Measurements from ENCODE around the gene DPF1.
"Not testable (repeated sequence)": the region's sequence is repeated elsewhere in the genome, so short reads cannot be mapped to it uniquely, and the experiment has no call there.

Gene DPF1

DNA sequence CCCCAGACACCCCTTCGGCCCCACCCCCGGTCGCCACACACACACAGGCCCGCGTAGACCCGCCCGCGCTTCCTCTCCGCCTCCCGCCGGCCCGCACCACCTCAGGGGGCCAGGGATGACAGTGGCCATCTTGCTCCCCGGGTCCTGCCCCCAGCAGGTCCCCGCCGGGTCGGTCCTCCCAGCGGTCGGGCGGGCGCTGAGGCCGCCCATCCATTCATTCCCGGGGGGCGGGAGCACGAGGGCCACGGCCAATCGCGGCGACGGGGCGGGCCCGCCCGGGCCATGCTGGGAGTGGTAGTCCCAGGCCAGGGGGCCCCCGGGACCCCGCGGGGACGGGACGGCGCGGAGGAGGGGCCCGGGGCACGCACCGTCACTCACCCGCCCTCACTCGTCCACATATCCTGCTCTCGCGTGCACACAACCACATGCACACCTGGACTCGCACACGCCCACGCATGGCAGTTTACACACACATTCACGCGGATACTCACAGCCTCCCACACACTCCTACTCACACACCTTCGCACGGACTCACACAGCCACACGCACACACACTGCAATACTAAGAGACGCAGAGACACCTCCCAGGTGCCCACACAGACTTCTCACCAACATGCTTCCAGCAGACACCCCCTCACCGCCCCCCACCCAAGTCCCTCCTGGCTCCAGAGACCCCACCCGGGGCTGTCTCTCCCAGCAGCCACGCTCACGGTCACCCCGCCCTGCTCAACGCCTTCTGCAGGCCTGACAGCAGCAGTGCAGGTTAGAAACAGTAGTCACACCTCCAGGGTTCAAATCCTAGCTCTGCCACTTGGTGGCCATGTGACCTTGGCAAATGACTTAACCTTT, at the start of gene DPF1:
Gene DPF1, minus strand, starts transcription at position 209 of the 849 bp plus-strand sequence. Its CDS starts 80 bp downstream, at position 129.
- DNase-seq, result peak; percentile 51

DNA sequence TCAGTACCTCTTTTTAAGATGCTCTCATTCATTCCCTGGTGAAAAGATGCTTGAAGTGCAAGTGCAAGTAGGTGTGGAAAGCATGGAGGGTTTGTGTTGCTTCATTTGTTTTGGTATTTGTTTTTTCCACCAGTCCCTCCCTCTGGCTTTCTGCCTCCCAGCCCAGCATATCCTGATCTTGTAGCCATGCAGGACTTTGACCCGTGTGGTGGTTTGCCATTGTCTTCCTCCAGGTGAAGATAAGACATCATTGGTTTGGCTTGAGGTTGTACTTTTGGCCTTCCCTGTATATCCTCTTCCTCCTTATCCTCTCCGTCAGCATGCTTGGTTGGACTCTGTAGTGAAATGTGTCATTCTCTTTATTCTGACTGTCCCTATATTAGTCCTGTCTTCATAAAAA, 49.5 kb upstream of the DPF1 start:
- DNase-seq, result no peak

DNA sequence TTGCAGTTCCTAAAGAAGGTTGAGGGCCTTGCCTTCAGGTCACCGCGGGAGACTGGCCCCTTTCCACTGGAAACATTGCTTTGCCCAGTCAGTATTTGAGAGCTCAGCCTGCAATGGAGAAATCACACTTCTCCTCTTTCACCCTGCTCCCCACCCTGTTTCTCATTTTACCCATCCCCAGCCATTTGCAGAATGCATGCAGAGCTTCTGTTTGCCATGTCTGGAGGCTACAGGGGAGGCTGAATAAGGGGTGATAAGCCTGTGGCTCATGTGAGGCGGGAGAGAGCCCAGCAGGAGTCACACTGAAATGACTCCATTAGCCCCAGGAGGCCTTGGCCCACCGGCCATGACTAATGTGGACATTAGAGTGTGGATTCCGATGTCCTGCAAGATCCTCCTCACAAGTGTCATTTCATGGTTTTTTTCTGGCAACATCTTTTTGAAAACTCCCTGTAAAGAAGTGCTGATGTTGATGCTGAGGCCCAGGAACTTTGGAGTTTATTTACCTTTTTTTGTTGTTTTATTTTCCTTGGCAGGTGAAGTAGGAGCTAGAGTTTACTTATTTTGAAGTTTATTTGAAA, 46.7 kb upstream of the DPF1 start:
- no peak for DNase-seq

DNA sequence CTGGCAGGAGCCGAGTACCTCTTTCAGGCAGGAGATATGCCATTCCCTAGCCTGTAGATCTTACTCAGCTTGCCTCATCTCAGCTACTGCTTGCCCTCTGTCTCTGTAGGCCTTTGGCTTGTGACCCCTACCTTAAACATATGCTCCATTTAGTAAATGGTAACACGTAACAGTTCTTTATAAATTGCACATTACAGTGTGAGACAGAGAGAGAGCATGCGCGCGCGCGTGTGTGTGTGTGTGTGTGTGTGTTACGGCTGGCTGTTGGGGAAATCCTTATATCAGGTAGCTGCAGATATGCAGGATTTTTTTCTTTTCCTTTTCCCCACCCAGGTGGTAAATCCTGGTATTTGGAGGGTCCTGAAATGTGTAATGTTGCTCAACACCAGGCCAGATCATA, 44.5 kb upstream of the DPF1 start:
- DNase-seq, result no peak

DNA sequence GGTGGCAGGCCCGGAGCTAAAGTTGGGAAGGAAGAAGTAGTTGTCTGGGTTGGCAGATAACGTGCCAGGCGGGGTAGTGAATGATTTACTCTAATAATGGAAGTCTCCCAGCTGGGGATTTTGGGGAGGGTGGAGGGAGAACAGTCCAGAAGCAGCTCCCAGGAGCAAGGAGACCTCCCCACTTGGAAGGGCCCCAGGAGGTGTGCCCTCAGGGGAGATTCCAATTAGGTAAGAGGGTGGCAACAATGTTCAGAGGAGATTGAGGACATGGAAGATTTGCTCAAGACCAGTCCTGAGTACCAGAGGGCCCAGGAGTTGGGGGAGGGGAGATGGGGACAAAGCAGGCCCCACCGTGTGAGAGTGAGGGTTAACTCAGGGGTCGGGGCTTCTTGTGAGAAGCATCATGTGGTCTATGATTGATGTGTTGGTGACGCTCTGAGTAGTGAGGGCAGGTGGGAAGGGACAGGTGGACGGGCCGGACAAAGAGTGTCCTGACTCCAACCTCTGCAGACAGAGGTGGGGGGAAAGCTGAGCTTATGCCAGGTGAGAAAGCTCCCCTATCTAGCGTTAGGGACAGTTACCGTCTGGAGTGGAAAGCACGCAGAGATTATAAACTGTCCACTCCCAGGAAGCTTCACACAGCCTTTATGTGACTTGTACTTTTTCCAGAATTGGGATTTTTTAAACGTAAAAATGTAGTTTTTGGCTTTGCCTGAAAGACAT, 43.9 kb upstream of the DPF1 start:
- DNase-seq, result no peak

DNA sequence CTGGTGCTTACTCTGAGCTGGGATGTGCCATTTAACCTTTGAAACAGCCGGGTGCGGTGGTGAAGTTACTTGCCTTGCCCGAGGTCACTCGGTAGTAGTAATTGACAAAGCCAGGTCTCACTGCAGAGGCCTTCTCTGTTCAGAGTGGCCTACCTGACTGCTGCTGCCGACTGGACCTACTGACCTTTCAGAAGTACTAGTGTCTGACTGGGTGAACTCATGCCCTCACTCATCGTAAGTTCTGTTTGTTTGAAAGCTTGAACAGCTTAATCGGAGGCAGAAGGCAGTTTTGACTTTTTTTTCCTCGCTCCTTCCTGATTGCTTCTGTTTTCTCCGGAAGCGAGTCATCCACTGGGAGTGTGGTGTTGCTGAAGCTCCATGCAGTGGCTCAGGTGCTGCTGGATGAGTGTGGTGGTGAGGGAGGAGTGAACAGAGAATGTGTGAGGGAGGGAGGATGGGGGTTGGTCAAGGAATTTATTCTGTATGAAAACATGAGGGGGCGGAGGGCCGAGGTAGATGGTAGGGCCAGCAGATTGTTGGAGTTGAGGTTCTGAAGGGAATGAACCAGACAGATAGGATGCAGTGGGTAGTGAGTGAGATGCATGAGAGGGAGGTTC, 43.1 kb upstream of the DPF1 start:
- peak; percentile 17 for DNase-seq

DNA sequence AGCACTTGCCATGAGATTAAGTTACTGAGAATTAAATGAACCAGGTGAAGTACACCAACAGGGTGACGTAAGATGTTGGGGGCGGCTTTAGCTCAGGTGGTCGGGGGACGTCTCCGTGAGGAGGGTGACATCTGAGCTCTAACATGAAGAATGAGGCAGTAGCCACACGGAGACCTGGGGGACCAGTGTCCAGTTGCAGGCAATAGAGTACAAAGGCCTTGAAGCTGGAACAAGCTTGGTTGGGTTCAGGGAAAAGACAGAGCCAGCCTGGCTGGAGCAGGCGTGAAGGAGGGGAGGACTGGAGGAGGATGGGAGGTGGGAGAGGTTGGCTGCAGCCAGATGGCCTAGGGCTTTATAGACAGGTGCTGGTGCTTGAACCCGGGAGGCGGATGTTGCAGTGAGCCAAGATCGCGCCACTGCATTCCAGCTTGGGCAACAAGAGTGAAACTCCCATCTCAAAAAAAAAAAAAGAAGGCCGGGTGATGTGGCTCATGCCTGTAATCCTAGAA, 42.0 kb upstream of the DPF1 start:
- peak; percentile 62 for DNase-seq

DNA sequence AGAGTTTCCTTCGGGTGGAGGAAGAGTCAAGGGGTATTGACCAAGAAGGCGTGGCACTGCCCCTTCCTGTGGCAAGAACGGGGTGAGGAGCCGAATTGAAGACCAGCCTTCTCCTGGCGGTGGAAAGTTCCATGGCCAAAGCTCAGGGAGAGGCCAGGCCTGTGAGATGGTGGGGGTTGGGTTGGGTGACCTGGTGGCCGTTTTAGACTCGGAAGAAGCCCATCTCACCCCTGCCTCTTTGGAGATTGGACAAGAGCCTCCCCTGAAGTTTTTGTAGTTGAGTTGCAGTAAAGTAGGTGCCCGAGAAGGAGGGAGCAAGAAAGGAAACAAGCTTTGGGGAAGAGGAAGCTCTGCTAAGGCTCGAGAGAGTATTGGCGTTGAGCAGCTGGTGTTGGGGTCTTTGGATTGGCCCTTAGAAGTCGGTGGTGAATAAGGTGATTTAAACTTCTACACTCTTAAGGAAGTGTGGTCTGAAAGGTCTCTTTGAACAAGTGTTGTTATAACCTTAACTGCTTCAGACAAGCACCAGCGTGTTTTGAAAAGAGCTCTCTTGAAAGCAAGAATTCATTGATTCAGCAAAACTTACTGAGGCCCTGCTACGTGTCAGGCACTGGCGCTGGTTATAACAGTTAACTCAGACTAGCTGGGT, 41.3 kb upstream of the DPF1 start:
- no peak for DNase-seq

DNA sequence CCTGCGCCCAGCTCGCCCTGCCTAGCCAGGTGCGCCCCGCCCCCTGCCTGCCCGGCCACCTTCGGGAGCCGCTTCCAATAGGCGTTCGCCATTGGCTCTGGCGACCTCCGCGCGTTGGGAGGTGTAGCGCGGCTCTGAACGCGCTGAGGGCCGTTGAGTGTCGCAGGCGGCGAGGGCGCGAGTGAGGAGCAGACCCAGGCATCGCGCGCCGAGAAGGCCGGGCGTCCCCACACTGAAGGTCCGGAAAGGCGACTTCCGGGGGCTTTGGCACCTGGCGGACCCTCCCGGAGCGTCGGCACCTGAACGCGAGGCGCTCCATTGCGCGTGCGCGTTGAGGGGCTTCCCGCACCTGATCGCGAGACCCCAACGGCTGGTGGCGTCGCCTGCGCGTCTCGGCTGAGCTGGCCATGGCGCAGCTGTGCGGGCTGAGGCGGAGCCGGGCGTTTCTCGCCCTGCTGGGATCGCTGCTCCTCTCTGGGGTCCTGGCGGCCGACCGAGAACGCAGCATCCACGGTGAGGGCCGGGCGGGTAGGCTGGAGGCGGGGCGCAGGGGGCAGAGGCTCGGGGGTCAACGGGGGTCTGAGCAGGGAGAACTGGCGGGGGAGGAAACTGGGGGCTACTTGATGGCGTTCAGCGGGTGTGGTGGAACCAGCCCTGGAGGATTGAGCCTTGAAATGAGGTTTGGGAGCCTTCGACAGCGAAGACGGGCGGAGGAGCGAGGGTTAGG, 40.6 kb upstream of the DPF1 start, which contains the start of gene SPINT2:
Gene SPINT2, plus strand, starts transcription at position 88 of the 727 bp plus-strand sequence. Its CDS starts 320 bp downstream, at position 408.
- no peak for DNase-seq

DNA sequence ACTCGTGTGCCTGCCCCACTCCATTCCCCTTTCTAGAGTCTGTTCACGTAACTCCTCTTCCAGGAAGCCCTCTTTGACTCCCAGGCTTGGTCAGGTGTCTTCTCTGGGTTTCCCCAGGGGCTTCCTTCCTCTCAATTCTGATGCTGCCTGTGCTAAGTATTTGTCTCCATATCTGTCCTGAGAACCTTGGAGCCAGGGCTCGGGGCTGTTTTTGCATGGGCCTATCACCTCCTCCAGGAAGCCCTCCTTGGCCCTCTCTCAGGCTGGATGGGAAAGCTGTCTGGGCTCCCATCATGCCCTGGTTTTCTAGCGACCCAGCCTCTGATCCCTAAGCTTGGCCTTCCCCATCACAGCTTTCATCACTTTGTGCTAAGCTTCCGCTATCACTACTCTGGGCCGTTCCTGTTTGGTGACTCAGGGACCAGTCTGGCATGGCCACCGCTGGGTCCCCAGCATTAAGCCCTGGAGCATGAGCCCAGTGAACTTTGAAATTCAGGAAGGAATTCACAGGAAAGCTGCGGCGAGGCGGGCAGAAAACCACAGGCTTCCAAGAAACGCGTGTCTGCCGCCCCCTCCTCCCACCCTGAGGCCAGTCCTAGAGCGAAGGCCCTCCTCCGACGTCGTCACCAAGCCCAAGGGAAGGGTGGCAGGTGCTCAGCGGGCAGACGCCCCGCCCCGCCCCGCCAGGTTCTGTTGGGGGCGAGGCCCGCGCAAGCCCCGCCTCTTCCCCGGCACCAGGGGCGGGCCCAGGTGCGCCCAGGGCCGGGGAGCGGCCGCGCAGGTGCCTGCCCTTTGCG, 39.9 kb upstream of the DPF1 start:
- peak; percentile 93 for DNase-seq

DNA sequence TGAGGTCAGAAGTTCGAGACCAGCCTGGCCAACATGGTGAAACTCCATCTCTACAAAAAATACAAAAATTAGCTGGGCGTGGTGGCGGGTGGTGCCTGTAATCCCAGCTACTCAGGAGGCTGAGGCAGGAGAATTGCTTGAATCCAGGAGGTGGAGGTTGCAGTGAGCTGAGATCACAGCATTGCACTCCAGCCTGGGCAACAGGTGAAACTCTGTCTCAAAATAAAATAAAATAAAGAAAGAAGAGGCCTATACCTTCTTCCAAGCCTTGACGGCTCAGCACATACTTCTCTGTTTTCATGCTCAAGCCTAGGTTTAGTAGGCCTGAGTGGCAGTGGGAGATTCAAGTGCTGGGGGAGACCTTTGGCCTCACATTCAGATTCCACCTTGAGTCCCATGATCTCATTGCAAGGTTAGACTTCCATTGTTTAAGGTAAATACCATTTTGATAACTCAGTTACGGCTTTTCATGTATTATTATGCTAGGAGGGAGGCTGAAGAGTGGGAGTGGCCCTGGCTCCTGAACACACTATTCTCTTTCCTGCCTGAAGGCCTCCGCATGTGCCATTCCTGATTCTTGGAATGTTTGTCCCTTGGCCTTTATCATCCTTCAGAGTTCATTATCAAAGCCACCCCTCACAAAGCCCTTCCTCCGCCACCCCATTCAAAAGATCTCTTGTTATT, 38.7 kb upstream of the DPF1 start:
- peak; percentile 13 for DNase-seq

DNA sequence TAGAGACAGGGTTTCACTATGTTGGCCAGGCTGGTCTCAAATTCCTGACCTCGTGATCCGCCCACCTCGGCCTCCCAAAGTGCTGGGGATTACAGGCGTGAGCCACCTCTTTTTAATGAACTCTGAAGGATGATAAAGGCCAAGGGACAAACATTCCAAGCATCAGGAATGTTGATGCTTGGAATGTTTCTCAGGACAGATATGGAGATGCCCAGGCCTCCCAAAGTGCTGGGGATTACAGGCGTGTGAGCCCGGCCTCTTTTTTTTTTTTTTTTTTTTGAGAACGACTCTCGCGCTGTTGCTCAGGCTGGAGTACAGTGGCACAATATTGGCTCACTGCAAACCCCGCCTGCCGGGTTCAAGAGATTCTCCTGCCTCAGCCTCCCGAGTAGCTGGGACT, 37.9 kb upstream of the DPF1 start:
- not testable (repeated sequence) for DNase-seq

DNA sequence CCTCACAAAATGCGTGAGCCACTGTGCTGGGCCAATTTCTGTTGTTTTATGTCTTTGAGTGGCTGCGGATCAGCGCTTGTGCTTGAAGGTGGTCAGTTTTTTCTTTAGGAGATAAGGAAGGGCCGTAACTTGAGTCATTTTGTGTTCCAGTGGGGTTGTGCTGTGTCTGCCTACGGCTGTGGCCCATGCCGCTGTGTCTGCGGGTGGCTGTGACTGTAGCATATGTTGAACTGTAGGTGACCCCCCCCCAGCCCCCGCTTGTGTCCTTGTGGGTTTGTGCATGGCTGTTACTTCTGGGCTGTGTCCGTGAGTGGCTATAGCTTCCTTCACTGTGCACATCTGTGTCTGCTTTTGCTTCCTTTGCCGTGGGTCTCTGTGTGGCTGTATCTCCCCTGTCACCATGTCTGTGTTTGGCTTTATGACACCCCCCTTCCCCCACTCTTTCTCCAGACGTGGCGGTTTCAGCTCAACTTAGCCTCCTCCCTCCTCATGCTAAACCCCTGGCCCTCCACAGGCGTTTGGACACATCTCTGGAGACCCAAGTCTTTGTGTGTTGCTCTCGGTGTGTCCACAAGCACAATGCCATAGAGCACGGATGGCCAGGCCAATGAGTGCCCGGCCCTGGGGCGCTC, 31.5 kb upstream of the DPF1 start:
- no peak for DNase-seq

DNA sequence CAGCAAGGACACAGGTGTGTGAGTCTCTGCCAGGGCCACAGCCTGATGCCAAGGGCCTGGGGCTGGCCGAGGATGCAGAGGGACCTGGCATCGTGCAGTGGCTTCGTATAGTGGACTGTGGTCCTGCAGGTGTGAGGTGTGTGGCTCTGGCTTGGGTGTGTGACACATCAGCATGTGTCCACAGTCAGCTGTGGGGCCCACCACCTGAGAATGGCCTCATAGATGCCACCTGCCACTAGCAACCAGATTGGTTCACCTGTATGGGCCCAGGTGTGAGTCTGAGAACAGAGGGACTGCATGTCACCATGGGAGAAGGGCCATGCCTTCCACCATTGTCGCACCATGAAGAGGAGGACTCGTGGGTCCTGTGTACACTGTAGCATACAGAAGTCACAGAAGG, 29.8 kb upstream of the DPF1 start:
- DNase-seq, result no peak

DNA sequence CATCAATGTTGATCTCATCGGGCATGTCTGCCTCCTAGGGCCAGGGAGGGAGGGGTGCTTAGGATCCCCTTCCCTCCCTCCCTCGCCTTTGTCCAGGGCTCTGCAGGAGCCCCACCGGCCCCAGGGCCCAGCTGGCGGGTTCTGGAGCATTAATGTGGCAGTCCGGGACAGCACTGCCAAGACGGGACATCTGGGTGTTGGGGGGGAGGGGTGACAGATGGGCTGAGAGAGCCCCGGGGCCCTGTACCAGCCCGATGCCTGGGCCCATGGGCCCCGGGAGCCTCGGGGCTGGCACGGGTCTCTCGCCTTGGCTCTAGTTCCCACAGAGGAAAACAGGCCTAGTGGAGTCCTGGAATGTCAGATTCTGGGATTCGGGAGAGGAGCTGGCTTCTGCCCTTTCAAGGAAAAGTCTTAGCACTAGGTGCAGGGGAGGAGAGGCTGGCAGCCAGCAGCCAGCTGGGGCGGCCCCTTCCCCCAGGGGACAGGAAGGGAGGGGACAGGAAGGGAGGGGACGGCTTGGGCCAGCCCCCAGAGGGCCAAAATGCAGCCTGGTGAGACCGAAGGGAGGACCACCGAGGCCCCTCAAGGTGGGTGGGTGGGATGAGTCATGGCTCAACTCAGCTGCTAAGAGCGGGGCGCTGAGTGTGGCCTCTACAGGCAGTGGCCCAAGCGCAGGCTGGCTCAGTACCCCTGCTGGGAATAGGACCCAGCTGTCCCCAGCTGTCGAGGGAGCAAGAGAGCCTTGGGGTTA, 29.1 kb upstream of the DPF1 start:
- no peak for DNase-seq

DNA sequence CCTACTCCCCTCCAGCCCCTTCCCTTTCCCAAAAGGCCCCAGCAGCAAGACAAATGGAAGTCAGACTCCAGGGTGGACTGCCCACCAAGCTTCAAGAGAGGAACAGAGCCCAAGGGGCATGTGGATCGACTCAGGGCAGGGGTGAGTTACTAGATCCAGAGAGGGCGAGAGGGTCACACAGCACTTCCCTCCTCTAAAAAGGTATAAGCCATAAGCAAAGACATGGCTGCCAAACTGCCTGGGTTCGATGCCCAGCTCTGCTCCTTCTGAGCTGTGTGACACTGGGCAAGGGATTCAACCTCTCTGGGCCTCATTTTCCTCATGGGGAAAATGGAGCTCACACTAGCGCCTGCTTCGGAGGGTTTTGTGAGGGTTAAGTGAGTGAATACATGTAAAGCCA, 28.4 kb upstream of the DPF1 start:
- DNase-seq, result no peak

DNA sequence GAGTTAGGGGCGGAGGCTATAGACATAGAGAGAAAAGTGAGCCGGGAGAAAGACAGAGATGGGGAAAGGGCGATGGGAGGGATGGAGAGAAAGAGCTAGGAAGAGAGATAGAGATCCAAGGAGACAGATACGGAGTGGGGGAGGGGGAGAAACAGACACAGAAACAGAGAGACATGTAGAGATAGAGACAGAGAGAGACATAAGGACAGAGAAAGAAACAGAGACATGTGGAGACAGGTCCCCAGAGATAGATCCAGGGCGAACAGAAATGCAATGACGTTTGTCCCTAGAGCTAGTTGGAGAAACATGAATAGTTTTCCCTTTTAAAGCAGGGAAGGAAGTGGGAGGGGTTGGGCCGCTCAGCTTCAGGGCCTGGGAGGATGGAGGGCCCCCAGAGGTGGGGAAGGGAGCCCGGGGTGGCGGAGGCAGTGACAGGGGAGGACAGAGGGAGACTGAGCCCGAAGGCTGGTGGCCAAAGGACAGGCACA, 27.6 kb upstream of the DPF1 start:
- no peak for DNase-seq

DNA sequence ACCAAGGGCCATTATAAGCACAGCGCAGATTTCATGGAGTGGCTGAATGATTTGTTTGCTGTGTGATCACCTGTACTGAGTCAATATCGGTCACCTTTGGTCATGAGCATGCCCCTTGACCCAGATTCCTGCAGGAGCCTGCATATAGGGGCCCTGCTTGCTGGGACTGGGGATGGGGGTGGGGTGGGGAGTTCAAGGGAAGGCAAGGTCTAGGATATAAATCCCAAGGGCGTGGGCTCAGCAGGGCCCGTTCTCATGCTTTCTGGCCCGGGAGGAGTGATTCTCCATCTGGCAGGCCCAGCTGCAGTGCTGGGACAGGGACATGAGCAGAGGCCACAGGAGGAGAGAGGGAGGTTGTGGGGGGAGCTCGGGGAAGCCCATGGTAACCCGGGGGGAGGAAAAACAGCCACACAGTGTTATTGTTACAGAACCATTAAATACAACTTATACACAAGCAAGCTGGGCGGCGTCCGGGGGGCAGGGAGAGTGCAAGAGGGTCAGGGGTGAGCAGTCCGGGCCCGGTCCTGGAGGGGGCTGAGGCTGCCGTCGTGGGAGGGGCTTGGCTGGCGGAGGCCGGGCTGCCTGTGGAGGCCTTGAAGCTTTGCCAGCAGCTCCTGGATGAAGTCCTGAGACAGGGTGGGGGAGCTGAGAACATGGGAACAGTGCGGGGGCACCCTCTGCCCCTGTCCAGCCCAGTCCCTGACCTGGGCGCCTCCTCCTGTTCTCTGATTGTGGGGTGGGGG, 27.0 kb upstream of the DPF1 start:
- peak; percentile 13 for DNase-seq

All from NCI-H2029 (cell line).